Measurements from ENCODE around the gene GPR89A. TPM values are rescaled to one million over a fixed set of nuclear protein-coding genes. Genes with fewer than 3 reads are reported as not detected.
"Not testable (repeated sequence)": the region's sequence is repeated elsewhere in the genome, so short reads cannot be mapped to it uniquely, and the experiment has no call there.

Gene GPR89A
- total RNA-seq, 1 experiment from 2014 or later = 21.5 TPM

DNA sequence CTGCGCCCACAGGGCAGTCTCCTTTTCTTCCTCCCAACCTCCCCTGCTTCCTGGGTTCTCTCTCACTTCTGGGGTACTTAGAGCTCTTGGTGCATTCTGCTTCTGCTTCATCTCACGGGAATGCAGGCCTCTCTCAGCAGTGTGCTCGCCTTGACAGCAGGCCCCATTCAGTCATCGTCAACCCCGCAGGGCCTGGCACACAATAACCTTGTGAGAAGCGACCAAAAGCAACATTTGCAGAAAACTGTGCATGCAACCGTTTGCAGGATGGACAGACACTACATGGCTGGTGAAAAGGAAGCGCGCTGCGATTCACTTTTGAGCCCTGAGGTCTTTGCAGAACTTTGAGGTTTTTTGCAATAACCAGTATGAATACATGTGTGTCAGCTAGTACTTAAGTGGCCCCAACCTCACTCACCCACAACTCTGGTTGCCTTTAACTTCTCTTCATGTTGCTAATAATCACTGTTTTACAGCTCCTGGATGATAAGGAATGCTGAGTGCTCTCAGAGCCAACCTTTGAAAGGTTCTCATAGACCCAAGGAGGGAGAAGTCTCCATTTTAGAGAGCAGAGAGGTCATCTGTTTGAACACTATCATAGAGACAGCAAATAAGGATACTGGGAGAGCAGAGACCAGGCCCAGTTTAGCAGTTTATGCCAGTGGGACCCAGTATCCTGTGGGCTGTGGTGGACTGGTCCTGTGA, 109.0 kb downstream of the GPR89A start:
- Histone ChIP-seq H3K4me3 (ENCODE audit: low read depth in 2 of 2, low read length in 2 of 2) (no peak overlapping the region), H3K27ac (ENCODE audit: low read length) (no peak overlapping the region), H3K9me3 (ENCODE audit: control insufficient read depth, insufficient read depth, low read depth, low read length) (no peaks in the 10 kb centered on the region), H3K36me3 (ENCODE audit: control insufficient read depth, insufficient read depth, low read length) (no peaks in the 10 kb centered on the region), H3K27me3 (ENCODE audit: control insufficient read depth, insufficient read depth, low read length) (no peaks in the 10 kb centered on the region), H3K4me1 (ENCODE audit: control insufficient read depth, insufficient read depth, low read length) (peaks cover 18% of the 10 kb centered on the region)
- TF ChIP-seq, protein P1, sequence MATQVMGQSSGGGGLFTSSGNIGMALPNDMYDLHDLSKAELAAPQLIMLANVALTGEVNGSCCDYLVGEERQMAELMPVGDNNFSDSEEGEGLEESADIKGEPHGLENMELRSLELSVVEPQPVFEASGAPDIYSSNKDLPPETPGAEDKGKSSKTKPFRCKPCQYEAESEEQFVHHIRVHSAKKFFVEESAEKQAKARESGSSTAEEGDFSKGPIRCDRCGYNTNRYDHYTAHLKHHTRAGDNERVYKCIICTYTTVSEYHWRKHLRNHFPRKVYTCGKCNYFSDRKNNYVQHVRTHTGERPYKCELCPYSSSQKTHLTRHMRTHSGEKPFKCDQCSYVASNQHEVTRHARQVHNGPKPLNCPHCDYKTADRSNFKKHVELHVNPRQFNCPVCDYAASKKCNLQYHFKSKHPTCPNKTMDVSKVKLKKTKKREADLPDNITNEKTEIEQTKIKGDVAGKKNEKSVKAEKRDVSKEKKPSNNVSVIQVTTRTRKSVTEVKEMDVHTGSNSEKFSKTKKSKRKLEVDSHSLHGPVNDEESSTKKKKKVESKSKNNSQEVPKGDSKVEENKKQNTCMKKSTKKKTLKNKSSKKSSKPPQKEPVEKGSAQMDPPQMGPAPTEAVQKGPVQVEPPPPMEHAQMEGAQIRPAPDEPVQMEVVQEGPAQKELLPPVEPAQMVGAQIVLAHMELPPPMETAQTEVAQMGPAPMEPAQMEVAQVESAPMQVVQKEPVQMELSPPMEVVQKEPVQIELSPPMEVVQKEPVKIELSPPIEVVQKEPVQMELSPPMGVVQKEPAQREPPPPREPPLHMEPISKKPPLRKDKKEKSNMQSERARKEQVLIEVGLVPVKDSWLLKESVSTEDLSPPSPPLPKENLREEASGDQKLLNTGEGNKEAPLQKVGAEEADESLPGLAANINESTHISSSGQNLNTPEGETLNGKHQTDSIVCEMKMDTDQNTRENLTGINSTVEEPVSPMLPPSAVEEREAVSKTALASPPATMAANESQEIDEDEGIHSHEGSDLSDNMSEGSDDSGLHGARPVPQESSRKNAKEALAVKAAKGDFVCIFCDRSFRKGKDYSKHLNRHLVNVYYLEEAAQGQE (IDR thresholded peaks at IDR 0.05; ENCODE audit: insufficient read depth in 1 of 2, low read depth in 2 of 2, low read length in 1 of 2) = no peak
- TF ChIP-seq, protein P2, sequence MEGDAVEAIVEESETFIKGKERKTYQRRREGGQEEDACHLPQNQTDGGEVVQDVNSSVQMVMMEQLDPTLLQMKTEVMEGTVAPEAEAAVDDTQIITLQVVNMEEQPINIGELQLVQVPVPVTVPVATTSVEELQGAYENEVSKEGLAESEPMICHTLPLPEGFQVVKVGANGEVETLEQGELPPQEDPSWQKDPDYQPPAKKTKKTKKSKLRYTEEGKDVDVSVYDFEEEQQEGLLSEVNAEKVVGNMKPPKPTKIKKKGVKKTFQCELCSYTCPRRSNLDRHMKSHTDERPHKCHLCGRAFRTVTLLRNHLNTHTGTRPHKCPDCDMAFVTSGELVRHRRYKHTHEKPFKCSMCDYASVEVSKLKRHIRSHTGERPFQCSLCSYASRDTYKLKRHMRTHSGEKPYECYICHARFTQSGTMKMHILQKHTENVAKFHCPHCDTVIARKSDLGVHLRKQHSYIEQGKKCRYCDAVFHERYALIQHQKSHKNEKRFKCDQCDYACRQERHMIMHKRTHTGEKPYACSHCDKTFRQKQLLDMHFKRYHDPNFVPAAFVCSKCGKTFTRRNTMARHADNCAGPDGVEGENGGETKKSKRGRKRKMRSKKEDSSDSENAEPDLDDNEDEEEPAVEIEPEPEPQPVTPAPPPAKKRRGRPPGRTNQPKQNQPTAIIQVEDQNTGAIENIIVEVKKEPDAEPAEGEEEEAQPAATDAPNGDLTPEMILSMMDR (IDR thresholded peaks at IDR 0.05) = no peak
- TF ChIP-seq POLR2AphosphoS5 (IDR thresholded peaks at IDR 0.05; ENCODE audit: low read depth, low read length) (no peak), SIN3A (IDR thresholded peaks at IDR 0.05; ENCODE audit: borderline replicate concordance, insufficient read depth, low read depth, low read length) (no peak), TCF7L2 (IDR thresholded peaks at IDR 0.05; ENCODE audit: low read depth, low read length) (no peak)
- BruUV-seq (replicated peaks) = no TSS peak
- CTCF ChIA-PET = interaction anchor here (0.6 kb wide), 1 partner anchor 207 kb away, joined by 3 read pairs; no protein-coding TSS in a partner anchor
- DNase-seq (ENCODE audit: low read depth, low spot score) = no peak
- in situ Hi-C loops (cut with HindIII; ENCODE audit: low pct_unique_long_range_greater_than_20kb, low sequenced_read_pairs) (no loop called here), intact Hi-C loops (cut with micrococcal nuclease; ENCODE audit: unreplicated experiment) (no loop called here)
- POLR2A ChIA-PET = no interaction called here
- no peak for ATAC-seq

DNA sequence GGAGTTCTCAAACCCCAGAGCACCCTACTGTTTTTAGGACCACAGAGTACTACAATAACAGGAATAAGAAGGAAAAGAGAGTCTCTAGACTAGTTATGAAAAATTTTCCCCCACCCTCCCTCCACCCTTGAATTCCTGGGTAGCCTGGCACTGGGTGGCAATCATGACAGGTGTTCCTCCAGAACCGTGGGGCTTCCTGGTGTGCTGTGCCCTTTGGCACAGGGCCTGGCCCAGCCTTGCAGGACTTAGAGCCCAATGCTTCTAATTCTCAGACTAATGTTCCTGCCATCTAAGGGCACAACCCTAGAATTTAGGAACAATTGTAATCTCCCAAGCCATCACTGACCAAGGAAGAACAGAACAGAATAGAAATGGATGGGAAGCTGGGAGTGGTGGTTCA, 110.0 kb downstream of the GPR89A start:
- no peaks in the 10 kb centered on the region for H3K36me3 ChIP-seq (ENCODE audit: control insufficient read depth, insufficient read depth, low read length)
- H3K4me3 ChIP-seq (ENCODE audit: low read depth in 2 of 2, low read length in 2 of 2) = no peak overlapping the region
- peaks cover 22% of the 10 kb centered on the region for H3K4me1 ChIP-seq (ENCODE audit: control insufficient read depth, insufficient read depth, low read length)
- no TSS peak for BruUV-seq (replicated peaks)
- intact Hi-C loops (cut with micrococcal nuclease; ENCODE audit: unreplicated experiment) (no loop called here), in situ Hi-C loops (cut with HindIII; ENCODE audit: low pct_unique_long_range_greater_than_20kb, low sequenced_read_pairs) (no loop called here)
- TF ChIP-seq, protein P2 (IDR thresholded peaks at IDR 0.05) = no peak
- TF ChIP-seq TCF7L2 (IDR thresholded peaks at IDR 0.05; ENCODE audit: low read depth, low read length) = no peak
- TF ChIP-seq POLR2AphosphoS5 (IDR thresholded peaks at IDR 0.05; ENCODE audit: low read depth, low read length) = no peak
- TF ChIP-seq, protein P1 (IDR thresholded peaks at IDR 0.05; ENCODE audit: insufficient read depth in 1 of 2, low read depth in 2 of 2, low read length in 1 of 2) = no peak
- TF ChIP-seq SIN3A (IDR thresholded peaks at IDR 0.05; ENCODE audit: borderline replicate concordance, insufficient read depth, low read depth, low read length) = no peak
- ChIA-PET CTCF (no interaction called here), POLR2A (no interaction called here)
- ATAC-seq (no peak), DNase-seq (ENCODE audit: low read depth, low spot score) (no peak)
- H3K27ac ChIP-seq (ENCODE audit: low read length) = 0 out of 2 replicates have a peak overlapping the region, but pooled peaks have one; percentile 13
- H3K27me3 ChIP-seq (ENCODE audit: control insufficient read depth, insufficient read depth, low read length) = no peaks in the 10 kb centered on the region
- no peaks in the 10 kb centered on the region for H3K9me3 ChIP-seq (ENCODE audit: control insufficient read depth, insufficient read depth, low read depth, low read length)

DNA sequence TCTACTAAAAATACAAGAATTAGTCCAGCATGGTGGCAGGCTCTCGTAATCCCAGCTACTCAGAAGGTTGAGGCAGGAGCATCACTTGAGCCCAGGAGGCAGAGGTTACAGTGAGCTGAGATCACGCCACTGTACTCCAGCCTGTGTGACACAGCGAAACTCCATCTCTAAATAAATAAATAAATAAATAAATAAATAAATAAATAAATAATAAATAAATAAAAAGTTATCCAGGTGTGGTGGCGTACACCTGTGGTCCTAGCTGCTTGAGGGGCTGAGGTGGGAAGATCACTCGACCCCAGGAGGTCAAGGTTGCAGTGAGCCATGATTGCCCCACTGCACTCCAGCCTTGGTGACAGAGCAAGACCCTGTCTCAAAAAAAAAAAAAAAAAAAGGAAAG, 110.7 kb downstream of the GPR89A start:
- intact Hi-C loops (cut with micrococcal nuclease; ENCODE audit: unreplicated experiment); H3K27ac ChIP-seq (ENCODE audit: low read length); BruUV-seq (replicated peaks); H3K36me3 ChIP-seq (ENCODE audit: control insufficient read depth, insufficient read depth, low read length); H3K27me3 ChIP-seq (ENCODE audit: control insufficient read depth, insufficient read depth, low read length); H3K4me3 ChIP-seq (ENCODE audit: low read depth in 2 of 2, low read length in 2 of 2); H3K9me3 ChIP-seq (ENCODE audit: control insufficient read depth, insufficient read depth, low read depth, low read length); DNase-seq (ENCODE audit: low read depth, low spot score); in situ Hi-C loops (cut with HindIII; ENCODE audit: low pct_unique_long_range_greater_than_20kb, low sequenced_read_pairs); CTCF ChIA-PET; ATAC-seq; POLR2A ChIA-PET: not testable (repeated sequence)
- H3K4me1 ChIP-seq (ENCODE audit: control insufficient read depth, insufficient read depth, low read length) = peaks cover 22% of the 10 kb centered on the region
